HUES48 (cell line): ENCODE data around the gene DMRTA2.

Source experiments
- H3K27ac ChIP-seq: one replicate; pipeline ENCODE4 v1.7.0; 2013; ENCODE audit warnings: low read depth, low read length, inconsistent platforms
- H3K27me3 ChIP-seq: 2 replicates; pipeline ENCODE4 v1.6.1; 2013; ENCODE audit warnings: mild to moderate bottlenecking, low read length; ENCODE audit not compliant: control insufficient read depth, insufficient read depth
- H3K36me3 ChIP-seq: 2 replicates; pipeline ENCODE4 v1.6.1; 2013; ENCODE audit warnings: low read length; ENCODE audit not compliant: control insufficient read depth, insufficient read depth
- H3K4me1 ChIP-seq: 2 replicates; pipeline ENCODE4 v1.6.1; 2013; ENCODE audit warnings: mild to moderate bottlenecking, low read length; ENCODE audit not compliant: control insufficient read depth, insufficient read depth
- H3K4me3 ChIP-seq: 2 replicates; pipeline ENCODE4 v1.5.1; 2013; ENCODE audit warnings: mild to moderate bottlenecking, low read depth, low read length
- H3K9ac ChIP-seq: 2 replicates; pipeline ENCODE4 v1.6.1; 2013; ENCODE audit warnings: mild to moderate bottlenecking, low read depth, low read length, moderate library complexity
- H3K9me3 ChIP-seq: 2 replicates; pipeline ENCODE4 v1.6.1; 2013; ENCODE audit warnings: low read length; ENCODE audit not compliant: control insufficient read depth, insufficient read depth

The DMRTA2 gene

GRCh38 chr1:50422675-50422945 lies 633 bp downstream of the DMRTA2 start:
- no peak overlapping the region for H3K9ac ChIP-seq
- peak overlapping the region; percentile 47 for H3K4me3 ChIP-seq
- no peaks in the 10 kb centered on the region for H3K9me3 ChIP-seq
- peaks cover 100% of the 10 kb centered on the region for H3K27me3 ChIP-seq
- H3K4me1 ChIP-seq = peaks cover 31% of the 10 kb centered on the region
- no peaks in the 10 kb centered on the region for H3K36me3 ChIP-seq
- no peak overlapping the region for H3K27ac ChIP-seq

DNA sequence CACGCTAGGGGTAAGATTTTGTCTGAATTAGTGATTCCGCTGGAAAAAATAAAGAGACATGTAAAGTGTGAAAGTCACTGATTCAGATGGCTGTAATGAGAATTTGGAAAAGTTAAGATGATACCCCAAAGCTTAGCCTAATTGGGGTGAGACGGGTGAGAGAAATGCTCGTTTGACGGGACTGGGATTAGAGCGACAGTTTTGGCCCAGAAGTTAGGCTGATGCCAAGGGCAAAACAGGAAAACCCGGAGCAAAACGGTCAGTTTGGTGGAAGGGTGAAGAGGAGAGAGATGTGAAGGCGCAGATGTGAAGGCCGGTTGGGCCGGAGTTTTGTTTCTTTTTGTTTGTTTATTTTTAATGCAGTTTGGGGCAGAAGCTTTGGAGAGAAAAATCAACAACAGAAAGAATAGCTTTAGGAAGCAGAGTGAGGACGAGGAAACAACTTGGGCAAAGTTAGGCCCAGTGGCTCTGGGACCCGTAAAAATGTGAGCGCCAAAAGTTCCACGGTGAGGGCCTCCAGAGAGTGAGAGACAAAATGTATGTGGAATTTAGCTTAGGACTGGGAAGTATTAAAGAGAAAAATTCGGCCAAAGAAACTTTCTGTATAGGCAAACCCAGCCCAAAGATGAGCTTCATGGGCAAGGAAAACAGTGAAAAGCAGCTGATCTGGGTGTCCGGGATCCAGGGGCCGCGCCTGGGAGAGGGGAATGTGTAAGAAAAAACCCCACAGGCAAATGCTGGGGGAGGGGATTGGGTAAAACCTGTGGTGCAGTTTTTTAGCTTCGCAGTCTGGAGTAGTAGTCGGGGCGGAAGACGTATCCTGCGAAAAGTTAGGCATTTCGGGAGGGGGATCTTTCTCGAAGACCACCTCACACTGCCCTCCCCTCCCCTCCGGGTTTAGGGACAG lies 1.2 kb downstream of the DMRTA2 start:
- H3K27me3 ChIP-seq = peaks cover 100% of the 10 kb centered on the region

GRCh38 chr1:50421366-50421748 lies 1.9 kb downstream of the DMRTA2 start:
- peaks cover 100% of the 10 kb centered on the region for H3K27me3 ChIP-seq
- no peaks in the 10 kb centered on the region for H3K9me3 ChIP-seq
- no peak overlapping the region for H3K9ac ChIP-seq
- no peaks in the 10 kb centered on the region for H3K36me3 ChIP-seq
- H3K4me3 ChIP-seq = peak overlapping the region; percentile 53; the same call in 1 of the 2 replicates
- no peak overlapping the region for H3K27ac ChIP-seq
- H3K4me1 ChIP-seq = peaks cover 31% of the 10 kb centered on the region

More for the DNA sequence above, 1.2 kb downstream of the DMRTA2 start:
- Histone ChIP-seq H3K27ac (no peak overlapping the region), H3K4me3 (peak overlapping the region; percentile 53), H3K9ac (no peak overlapping the region), H3K9me3 (no peaks in the 10 kb centered on the region), H3K4me1 (peaks cover 31% of the 10 kb centered on the region), H3K36me3 (no peaks in the 10 kb centered on the region)

- no peaks in the 10 kb centered on the region for H3K36me3 ChIP-seq
- H3K9ac ChIP-seq = no peak overlapping the region
- peak overlapping the region; percentile 53; the same call in 1 of the 2 replicates for H3K4me3 ChIP-seq
- no peak overlapping the region for H3K27ac ChIP-seq
- H3K9me3 ChIP-seq = no peaks in the 10 kb centered on the region
- peaks cover 100% of the 10 kb centered on the region for H3K27me3 ChIP-seq
- H3K4me1 ChIP-seq = peaks cover 34% of the 10 kb centered on the region
These were observed 2.4 kb downstream of the DMRTA2 start for GRCh38 chr1:50420689-50421365.

DNA sequence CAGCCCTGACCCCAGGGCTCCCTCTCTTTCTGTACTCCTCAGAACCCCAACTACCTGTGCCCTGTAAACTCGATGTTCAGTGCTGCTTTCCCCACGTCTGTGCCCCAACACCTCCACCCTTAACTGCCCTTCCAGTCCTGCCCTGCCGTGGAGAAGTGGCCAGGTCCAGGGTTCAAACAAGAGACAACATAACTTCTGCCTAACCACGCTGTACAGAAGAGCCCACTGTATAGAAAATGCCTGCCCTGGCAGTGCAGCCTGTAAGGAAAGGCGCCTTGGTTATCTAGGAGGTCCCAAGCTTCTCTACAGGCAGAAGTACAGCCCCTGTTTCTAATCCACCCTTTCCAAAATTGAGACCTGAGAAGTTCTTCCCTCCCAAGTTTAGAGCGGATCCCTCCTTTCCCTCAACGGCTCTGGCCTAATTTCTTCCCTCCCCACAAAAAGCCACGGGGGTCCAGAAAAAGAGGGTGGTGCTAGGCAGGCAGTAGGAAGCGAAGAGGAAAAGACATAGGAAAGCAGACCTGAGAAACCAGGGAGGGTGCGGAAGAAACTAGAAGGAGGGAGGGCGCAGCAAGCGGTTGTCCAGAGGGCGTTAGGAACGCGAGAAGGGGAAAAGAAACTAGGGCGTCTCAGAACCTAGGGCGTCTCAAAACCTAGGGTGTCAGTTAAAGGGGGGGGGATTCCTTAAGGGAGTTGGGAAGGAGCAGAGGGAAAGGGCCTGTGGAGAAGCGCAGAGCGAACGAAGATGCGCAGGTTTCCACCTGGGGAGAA lies 3.2 kb downstream of the DMRTA2 start:
- Histone ChIP-seq H3K4me3 (no peak overlapping the region), H3K4me1 (peaks cover 32% of the 10 kb centered on the region), H3K27ac (no peak overlapping the region), H3K36me3 (no peaks in the 10 kb centered on the region), H3K27me3 (peaks cover 100% of the 10 kb centered on the region), H3K9ac (no peak overlapping the region), H3K9me3 (no peaks in the 10 kb centered on the region)

DNA sequence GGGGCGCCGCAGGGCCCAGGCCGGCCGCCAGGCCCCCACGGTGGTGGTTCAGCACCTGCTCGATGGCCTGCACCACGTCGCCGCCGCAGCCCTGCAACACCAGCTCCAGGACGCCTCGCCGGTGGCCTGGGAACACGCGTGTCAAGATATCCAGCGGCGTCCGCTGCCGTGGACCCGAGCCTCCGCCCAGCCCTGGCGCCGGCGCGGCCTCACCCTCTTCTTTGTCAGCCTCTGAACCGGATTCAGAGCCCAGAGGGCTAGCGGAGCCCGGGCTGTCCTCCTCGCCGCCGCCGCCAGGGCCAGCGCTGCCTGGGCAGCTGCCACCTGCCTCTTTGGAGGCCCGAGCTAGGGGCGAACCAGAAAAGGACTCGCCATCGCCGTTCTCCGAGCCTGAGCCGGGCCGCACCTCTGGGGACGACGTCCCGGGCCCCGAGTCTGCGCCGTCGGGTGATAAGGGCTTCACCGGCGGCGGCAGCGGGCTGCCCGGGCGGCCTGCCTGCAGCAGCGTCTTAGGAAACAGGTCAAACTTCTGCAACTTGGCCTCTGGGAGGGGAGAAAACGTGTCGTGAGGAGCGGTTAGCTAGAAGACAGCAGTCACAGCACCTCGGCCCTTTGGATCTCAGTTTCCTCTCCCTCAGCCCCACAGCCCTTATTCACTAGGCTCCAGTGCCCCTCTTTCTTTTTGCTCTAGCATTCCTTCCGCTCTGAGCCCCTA lies 3.9 kb downstream of the DMRTA2 start:
- H3K4me3 ChIP-seq = no peak overlapping the region; the same call in 1 of the 2 replicates

GRCh38 chr1:50418600-50419109 lies 4.6 kb downstream of the DMRTA2 start:
- Histone ChIP-seq H3K9me3 (no peaks in the 10 kb centered on the region), H3K27me3 (peaks cover 100% of the 10 kb centered on the region), H3K4me3 (peak overlapping the region; percentile 43), H3K4me1 (peaks cover 32% of the 10 kb centered on the region), H3K9ac (no peak overlapping the region), H3K27ac (no peak overlapping the region), H3K36me3 (no peaks in the 10 kb centered on the region)

More for the DNA sequence above, 3.9 kb downstream of the DMRTA2 start:
- Histone ChIP-seq H3K36me3 (no peaks in the 10 kb centered on the region), H3K9me3 (no peaks in the 10 kb centered on the region), H3K27ac (no peak overlapping the region), H3K9ac (no peak overlapping the region), H3K4me1 (peaks cover 32% of the 10 kb centered on the region), H3K27me3 (peaks cover 100% of the 10 kb centered on the region)

- Histone ChIP-seq H3K27me3 (peaks cover 100% of the 10 kb centered on the region), H3K9ac (no peak overlapping the region), H3K9me3 (no peaks in the 10 kb centered on the region), H3K4me3 (0 out of 2 replicates have a peak overlapping the region, but pooled peaks have one; percentile 43), H3K27ac (no peak overlapping the region), H3K36me3 (no peaks in the 10 kb centered on the region), H3K4me1 (peaks cover 32% of the 10 kb centered on the region)
These were observed 5.2 kb downstream of the DMRTA2 start for GRCh38 chr1:50417946-50418599.

- no peak overlapping the region for H3K4me3 ChIP-seq
These were observed 5.7 kb downstream of the DMRTA2 start for GRCh38 chr1:50417507-50417906.

More at GRCh38 chr1:50417507-50417906, 5.7 kb downstream of the DMRTA2 start:
- Histone ChIP-seq H3K27me3 (peaks cover 100% of the 10 kb centered on the region), H3K4me1 (peaks cover 29% of the 10 kb centered on the region), H3K36me3 (no peaks in the 10 kb centered on the region), H3K27ac (no peak overlapping the region), H3K9me3 (no peaks in the 10 kb centered on the region), H3K9ac (no peak overlapping the region)
